HepG2 (cell line): ENCODE data around the gene CADM1. TPM values are rescaled to one million over a fixed set of nuclear protein-coding genes. Genes with fewer than 3 reads are reported as not detected.

Source experiments
- ATAC-seq: fragments of 200-7000 bp; cut with Tn5 transposase; 3 replicates; pipeline ENCODE4 v1.9.1; 2020; ENCODE audit warnings: mild to moderate bottlenecking, moderate library complexity
- BruUV-seq: library from RNA; stranded (reverse); fragments of 400-500 nt; replicated peaks from 2 replicates; lab custom pipeline; 2021; lab: Mats Ljungman, UMichigan
- CTCF ChIA-PET: fragments of 300-600 bp; formaldehyde crosslinking; extraction: SDS; loops from one replicate; lab custom pipeline; 2021; ENCODE audit warnings: low total read pairs, inconsistent platforms, low intra/inter-chr PET ratio; lab: Yijun Ruan, JAX
- POLR2A ChIA-PET: fragments of 350-600 bp; sonication (Branson Sonifier 250); formaldehyde crosslinking; loops from one replicate; lab custom pipeline; 2020; ENCODE audit warnings: antibody characterized with exemption, inconsistent platforms; lab: Yijun Ruan, JAX
- DNase-seq: peaks from one replicate; pipeline ENCODE4 v3.0.0-alpha.2; 2015; ENCODE audit warnings: low spot score
- FAIRE-seq: peaks from 3 replicates; lab custom pipeline; 2011; peaks lifted over from hg19 to GRCh38; lab: Jason Lieb, UNC
- H2AFZ ChIP-seq: one replicate; pipeline ENCODE4 v1.6.1; 2011; ENCODE audit warnings: low read length, inconsistent platforms
- H3K27ac ChIP-seq: fragments of 300-600 bp; 3 replicates; pipeline ENCODE4 v1.8.0; 2011; ENCODE audit warnings: mixed run types, mild to moderate bottlenecking, mixed read lengths, low read length, inconsistent platforms; ENCODE audit not compliant: insufficient read depth; ENCODE audit errors: extremely low read length
- H3K27me3 ChIP-seq, 2 experiments: fragments of 200-600 bp in 1 of 2; 2 replicates in 1 of 2; 3 replicates in 1 of 2; pipeline versions ENCODE4 v1.6.0 to v1.8.0; 2011; ENCODE audit warnings: low read length in 2 of 2, mild to moderate bottlenecking in 2 of 2, moderate library complexity in 2 of 2, inconsistent platforms in 1 of 2; ENCODE audit not compliant: insufficient read depth in 2 of 2, control insufficient read depth in 1 of 2
- H3K36me3 ChIP-seq, 2 experiments: fragments of 200-600 bp in 1 of 2; replicated peaks in 1 of 2; 2 replicates in 1 of 2; 3 replicates in 1 of 2; pipeline versions ENCODE4 v1.5.1 to v1.8.0; 2011; ENCODE audit warnings: low read length in 2 of 2, inconsistent platforms in 1 of 2; ENCODE audit not compliant: insufficient read depth in 2 of 2, control insufficient read depth in 1 of 2
- H3K4me1 ChIP-seq: 2 replicates; pipeline ENCODE4 v1.5.1; 2012; ENCODE audit warnings: low read length, inconsistent platforms; ENCODE audit not compliant: insufficient read depth
- H3K4me2 ChIP-seq: 2 replicates; pipeline ENCODE4 v1.6.0; 2011; ENCODE audit warnings: low read depth, low read length, inconsistent platforms
- H3K4me3 ChIP-seq, 3 experiments: fragments of 200-600 bp in 1 of 3; sonication (generic), shearing (Covaris generic) in 1 of 3; replicated peaks in 1 of 3; 2 replicates each; pipeline ENCODE4 v1.5.1; 2011 to 2016; ENCODE audit warnings: low read length in 3 of 3, inconsistent platforms in 2 of 3, low read depth in 2 of 3, mild to moderate bottlenecking in 2 of 3, control low read depth in 1 of 3, mixed read lengths in 1 of 3; ENCODE audit not compliant: insufficient read depth in 1 of 3
- H3K79me2 ChIP-seq: one replicate; pipeline ENCODE4 v1.6.1; 2011; ENCODE audit warnings: low read length, inconsistent platforms; ENCODE audit not compliant: insufficient read depth
- H3K9ac ChIP-seq: 2 replicates; pipeline ENCODE4 v1.6.0; 2011; ENCODE audit warnings: mild to moderate bottlenecking, low read depth, low read length, inconsistent platforms; ENCODE audit not compliant: insufficient read depth
- H3K9me3 ChIP-seq: 2 replicates; pipeline ENCODE4 v1.5.1; 2012; ENCODE audit warnings: mild to moderate bottlenecking, low read length
- H4K20me1 ChIP-seq: 2 replicates; pipeline ENCODE4 v1.6.0; 2011; ENCODE audit warnings: inconsistent platforms, mild to moderate bottlenecking, low read length, moderate library complexity; ENCODE audit not compliant: insufficient read depth
- ARID5B ChIP-seq: IDR thresholded peaks from 2 replicates; pipeline ENCODE4 v1.4.0; 2020; ENCODE audit warnings: mild to moderate bottlenecking, missing genetic modification reagents
- KDM5A ChIP-seq: fragments of 200-600 bp; sonication (generic); IDR thresholded peaks from 2 replicates; pipeline ENCODE4 v1.7.0; 2018; ENCODE audit warnings: antibody characterized with exemption, mild to moderate bottlenecking, low read length, borderline replicate concordance
- KMT2A ChIP-seq: sonication (generic); formaldehyde crosslinking; IDR thresholded peaks from 2 replicates; pipeline ENCODE4 v1.4.0; 2020; ENCODE audit warnings: missing genetic modification reagents
- MBNL3 ChIP-seq: fragments of 250-450 bp; sonication (Bioruptor Pico); conservative IDR thresholded peaks from 2 replicates; pipeline ENCODE4 v1.8.0; 2022; ENCODE audit warnings: mild to moderate bottlenecking, inconsistent platforms
- MYC ChIP-seq: sonication (generic); formaldehyde crosslinking; IDR thresholded peaks from 2 replicates; pipeline ENCODE4 v1.9.0; 2021; ENCODE audit warnings: missing genetic modification reagents, borderline replicate concordance
- TFAP4 ChIP-seq: sonication (generic); IDR thresholded peaks from 2 replicates; pipeline ENCODE4 v1.6.1; 2016; ENCODE audit warnings: low read depth, borderline replicate concordance
- TRAFD1 ChIP-seq: sonication (generic); formaldehyde crosslinking; IDR thresholded peaks from 2 replicates; pipeline ENCODE4 v1.5.1; 2020; ENCODE audit warnings: missing genetic modification reagents, mild to moderate bottlenecking, borderline replicate concordance
- ZMYM3 ChIP-seq: sonication (generic); formaldehyde crosslinking; IDR thresholded peaks from 2 replicates; pipeline ENCODE4 v1.5.1; 2020; ENCODE audit warnings: mild to moderate bottlenecking, missing genetic modification reagents
- ZNF547 ChIP-seq: sonication (generic); formaldehyde crosslinking; IDR thresholded peaks from 2 replicates; pipeline ENCODE4 v1.5.1; 2020; ENCODE audit warnings: mild to moderate bottlenecking, missing genetic modification reagents
- WGBS: methylation state at CpG from one replicate; pipeline ENCODE4 v1.1.6; 2017; ENCODE audit warnings: low lambda C conversion rate; 5-methylcytosine and 5-hydroxymethylcytosine counted together
- in situ Hi-C: cut with HindIII; loops from 2 replicates; pipeline ENCODE4 v1.10.0; 2017; ENCODE audit warnings: low pct_unique_long_range_greater_than_20kb; ENCODE audit not compliant: extremely low pct_ligation_motif_present
- intact Hi-C: fragments of 100-400 bp; cut with micrococcal nuclease; formaldehyde crosslinking; loops from one replicate; pipeline ENCODE4 v1.10.0; 2022; ENCODE audit not compliant: unreplicated experiment
- polyA plus RNA-seq, 8 experiments: library from polyadenylated mRNA; depleted of rRNA in 3 of 8; stranded (reverse) in 7 of 8; unstranded in 1 of 8; fragments of >200 nt; fragmentation: Illumina TruSeq in 4 of 8; extraction: Trizol in 4 of 8; gene quantifications; 2 replicates each; pipeline versions ENCODE4 v1.2.1 to v1.2.3, GENCODE V29; 2011 to 2016; ENCODE audit warnings: low read depth in 4 of 8, missing spikeins in 1 of 8, mixed read lengths in 1 of 8; ENCODE audit not compliant: insufficient read depth in 1 of 8
- total RNA-seq, 5 experiments: library from RNA; depleted of rRNA; stranded (reverse); fragments of >200 nt; fragmentation: Illumina TruSeq; extraction: Trizol; gene quantifications; 2 replicates each; pipeline ENCODE4 v1.2.3, GENCODE V29; 2016; ENCODE audit warnings: low read depth in 1 of 5
- TF ChIP-seq, protein P1 (sequence below): sonication (generic); formaldehyde crosslinking; IDR thresholded peaks from 2 replicates; pipeline ENCODE4 v1.8.0; 2022; ENCODE audit warnings: missing genetic modification reagents, mild to moderate bottlenecking, borderline replicate concordance
- TF ChIP-seq, protein P2 (sequence below): sonication (generic); formaldehyde crosslinking; conservative IDR thresholded peaks from 2 replicates; pipeline ENCODE4 v1.5.0; 2020; ENCODE audit warnings: missing genetic modification reagents

CADM1 gene
- total and polyA plus RNA-seq, 2 of the 13 experiments (the other 11 are each of a cell fraction or from before 2014, with no cell fraction given): 71.3 to 122 TPM

DNA sequence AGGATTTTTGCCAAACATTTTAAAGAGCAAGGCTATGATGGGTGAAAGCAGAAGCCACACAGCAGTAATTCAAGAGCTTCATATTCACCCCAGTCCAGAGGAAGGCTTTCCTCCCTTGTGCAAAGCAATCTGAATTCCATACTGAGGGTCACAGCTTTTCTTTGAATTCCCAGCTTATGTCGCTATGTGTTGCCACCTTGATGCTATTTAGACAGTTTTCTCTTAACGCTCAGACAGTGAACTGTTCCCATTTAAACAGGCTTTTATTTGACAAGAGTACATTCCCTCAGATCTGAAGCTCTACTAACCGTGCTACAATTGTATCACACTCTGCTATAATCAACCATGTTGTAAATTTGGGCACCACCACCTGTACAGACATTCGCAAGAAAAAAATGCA is 279.7 kb downstream of the CADM1 start:
- Histone ChIP-seq H3K79me2 (no peaks in the 10 kb centered on the region), H3K4me2 (no peak overlapping the region), H3K27me3 (no peaks in the 10 kb centered on the region), H3K27ac (no peak overlapping the region), H3K36me3 (peaks cover 7 to 51% of the 10 kb centered on the region in 2 experiments; a peak in 4 of 5 replicates), H4K20me1 (no peaks in the 10 kb centered on the region), H3K9ac (no peak overlapping the region), H3K9me3 (no peaks in the 10 kb centered on the region), H3K4me1 (no peaks in the 10 kb centered on the region), H2AFZ (no peak overlapping the region), H3K4me3 (no peak overlapping the region)
- FAIRE-seq (no peak), DNase-seq (no peak), ATAC-seq (no peak)
- TF ChIP-seq, protein P1, sequence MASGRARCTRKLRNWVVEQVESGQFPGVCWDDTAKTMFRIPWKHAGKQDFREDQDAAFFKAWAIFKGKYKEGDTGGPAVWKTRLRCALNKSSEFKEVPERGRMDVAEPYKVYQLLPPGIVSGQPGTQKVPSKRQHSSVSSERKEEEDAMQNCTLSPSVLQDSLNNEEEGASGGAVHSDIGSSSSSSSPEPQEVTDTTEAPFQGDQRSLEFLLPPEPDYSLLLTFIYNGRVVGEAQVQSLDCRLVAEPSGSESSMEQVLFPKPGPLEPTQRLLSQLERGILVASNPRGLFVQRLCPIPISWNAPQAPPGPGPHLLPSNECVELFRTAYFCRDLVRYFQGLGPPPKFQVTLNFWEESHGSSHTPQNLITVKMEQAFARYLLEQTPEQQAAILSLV (CRISPR knock-in tag): no peak
- TF ChIP-seq ZMYM3 (CRISPR knock-in tag) (no peak), MYC (CRISPR knock-in tag) (no peak), TRAFD1 (no peak), KMT2A (CRISPR knock-in tag) (no peak), TFAP4 (no peak), ZNF547 (CRISPR knock-in tag) (no peak), MBNL3 (CRISPR knock-in tag) (no peak), KDM5A (no peak), ARID5B (CRISPR knock-in tag) (no peak)
- TF ChIP-seq, protein P2, sequence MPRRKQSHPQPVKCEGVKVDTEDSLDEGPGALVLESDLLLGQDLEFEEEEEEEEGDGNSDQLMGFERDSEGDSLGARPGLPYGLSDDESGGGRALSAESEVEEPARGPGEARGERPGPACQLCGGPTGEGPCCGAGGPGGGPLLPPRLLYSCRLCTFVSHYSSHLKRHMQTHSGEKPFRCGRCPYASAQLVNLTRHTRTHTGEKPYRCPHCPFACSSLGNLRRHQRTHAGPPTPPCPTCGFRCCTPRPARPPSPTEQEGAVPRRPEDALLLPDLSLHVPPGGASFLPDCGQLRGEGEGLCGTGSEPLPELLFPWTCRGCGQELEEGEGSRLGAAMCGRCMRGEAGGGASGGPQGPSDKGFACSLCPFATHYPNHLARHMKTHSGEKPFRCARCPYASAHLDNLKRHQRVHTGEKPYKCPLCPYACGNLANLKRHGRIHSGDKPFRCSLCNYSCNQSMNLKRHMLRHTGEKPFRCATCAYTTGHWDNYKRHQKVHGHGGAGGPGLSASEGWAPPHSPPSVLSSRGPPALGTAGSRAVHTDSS: no peak
- in situ Hi-C loops (no loop called here), intact Hi-C loops (no loop called here)
- 89% methylated on average over 4 of the region's 4 CpGs for whole genome bisulfite sequencing
- ChIA-PET CTCF (no interaction called here), POLR2A (no interaction called here)
- no TSS peak for BruUV-seq
